ENCODE data around the gene SUPT6H. TPM values are rescaled to one million over a fixed set of nuclear protein-coding genes. Genes with fewer than 3 reads are reported as not detected.

Gene SUPT6H
- total and polyA plus RNA-seq, 2 donors (not counting 1 experiment from before 2014, with no cell fraction given): 35.8 to 110 TPM

DNA sequence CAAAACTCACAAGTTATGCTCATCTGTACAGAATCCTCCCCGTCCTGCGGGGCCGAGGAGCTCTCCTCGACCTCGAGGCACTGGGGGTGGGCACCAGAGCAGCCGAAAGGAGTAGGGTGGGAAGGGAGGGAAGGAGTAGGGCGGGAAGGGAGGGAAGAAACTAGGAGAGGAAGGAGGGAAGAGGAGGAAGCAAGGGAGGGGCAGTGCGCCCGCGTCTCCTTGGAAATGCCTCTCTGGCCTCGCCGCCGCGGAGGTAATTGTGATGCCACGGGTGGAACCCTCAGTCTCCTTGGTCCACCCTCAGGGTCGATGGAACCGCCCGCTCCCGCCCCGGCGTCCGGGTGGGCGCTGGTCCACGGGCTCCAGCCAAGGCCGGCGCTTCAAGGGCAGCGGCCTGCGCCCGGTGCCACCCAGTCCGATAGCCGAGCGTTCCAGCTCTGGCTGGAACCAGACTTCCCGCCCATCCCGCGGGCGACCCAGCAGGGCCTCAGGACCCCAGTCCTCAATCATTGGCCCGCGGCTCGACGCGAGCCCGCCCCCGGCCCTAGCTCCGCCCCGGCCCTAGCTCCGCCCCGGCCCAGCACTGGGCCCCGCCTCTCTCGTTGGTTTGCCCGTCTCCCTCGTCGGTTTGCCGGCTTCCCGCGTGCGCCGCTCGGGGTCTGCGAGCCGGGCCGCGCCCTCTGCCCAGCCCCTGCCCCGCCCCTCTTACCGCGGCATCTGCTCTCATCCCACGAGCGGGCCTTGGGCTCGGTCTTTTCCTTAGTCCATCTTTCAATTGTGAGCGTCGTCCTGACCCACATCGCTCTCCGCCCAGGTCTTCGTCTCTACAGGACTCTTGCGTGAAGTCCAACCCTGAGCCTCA, 49.1 kb downstream of the SUPT6H start:
- H4K20me1 ChIP-seq (ENCODE audit: control insufficient read depth, insufficient read depth, low read length, poor library complexity, severe bottlenecking): no peaks in the 10 kb centered on the region
- peaks cover 9 to 18% of the 10 kb centered on the region in 2 donors for H3K4me1 ChIP-seq (ENCODE audit: control insufficient read depth in 2 of 2, insufficient read depth in 2 of 2, low read length in 2 of 2)
- H3K27ac ChIP-seq (ENCODE audit: low read length in 2 of 2): peak overlapping the region; percentile 69 to 79
- peak overlapping the region; percentile 74 for H3K9ac ChIP-seq (ENCODE audit: low read length)
- no peaks in the 10 kb centered on the region for H3K9me3 Mint-ChIP-seq (ENCODE audit: insufficient read depth)
- H3K79me2 ChIP-seq (ENCODE audit: control insufficient read depth, insufficient read depth, low read length): no peaks in the 10 kb centered on the region
- peak overlapping the region; percentile 96 for H3K4me3 Mint-ChIP-seq
- H3K4me2 ChIP-seq (replicated peaks; ENCODE audit: low read depth, low read length, poor library complexity, severe bottlenecking): peak overlapping the region; percentile 93
- no peaks in the 10 kb centered on the region for H3K9me3 ChIP-seq (ENCODE audit: control extremely low read depth in 1 of 3, control insufficient read depth in 2 of 3, insufficient read depth in 1 of 3, low read length in 2 of 3)
- POLR2A ChIA-PET: interaction anchor here (0.6 to 2.8 kb wide), 10 partner anchors 9 to 241 kb away, joined by 3 to 38 read pairs (median 4); partner anchors contain the start of genes BLTP2, NEK8, PHF12 and RPL23A
- no peaks in the 10 kb centered on the region for H3K27me3 Mint-ChIP-seq
- intact Hi-C loops (cut with micrococcal nuclease): loop anchor here (1.0 to 10.0 kb wide), 5 partner anchors 8 to 434 kb away; partner anchors contain the start of genes ALDOC, BLTP2, PIGS and RPL23A
- no peaks in the 10 kb centered on the region for H3K36me3 ChIP-seq (replicated peaks in 1 of 2; ENCODE audit: control extremely low read depth in 1 of 2, control insufficient read depth in 1 of 2, extremely low read depth in 1 of 2, insufficient read depth in 2 of 2, low read length in 1 of 2)
- no peak for TF ChIP-seq EZH2 (IDR thresholded peaks at IDR 0.05; ENCODE audit: borderline replicate concordance, insufficient read depth, low read depth, low read length, poor library complexity, severe bottlenecking)
- TF ChIP-seq, protein P1, sequence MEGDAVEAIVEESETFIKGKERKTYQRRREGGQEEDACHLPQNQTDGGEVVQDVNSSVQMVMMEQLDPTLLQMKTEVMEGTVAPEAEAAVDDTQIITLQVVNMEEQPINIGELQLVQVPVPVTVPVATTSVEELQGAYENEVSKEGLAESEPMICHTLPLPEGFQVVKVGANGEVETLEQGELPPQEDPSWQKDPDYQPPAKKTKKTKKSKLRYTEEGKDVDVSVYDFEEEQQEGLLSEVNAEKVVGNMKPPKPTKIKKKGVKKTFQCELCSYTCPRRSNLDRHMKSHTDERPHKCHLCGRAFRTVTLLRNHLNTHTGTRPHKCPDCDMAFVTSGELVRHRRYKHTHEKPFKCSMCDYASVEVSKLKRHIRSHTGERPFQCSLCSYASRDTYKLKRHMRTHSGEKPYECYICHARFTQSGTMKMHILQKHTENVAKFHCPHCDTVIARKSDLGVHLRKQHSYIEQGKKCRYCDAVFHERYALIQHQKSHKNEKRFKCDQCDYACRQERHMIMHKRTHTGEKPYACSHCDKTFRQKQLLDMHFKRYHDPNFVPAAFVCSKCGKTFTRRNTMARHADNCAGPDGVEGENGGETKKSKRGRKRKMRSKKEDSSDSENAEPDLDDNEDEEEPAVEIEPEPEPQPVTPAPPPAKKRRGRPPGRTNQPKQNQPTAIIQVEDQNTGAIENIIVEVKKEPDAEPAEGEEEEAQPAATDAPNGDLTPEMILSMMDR (IDR thresholded peaks at IDR 0.05): no peak
- no peaks in the 10 kb centered on the region for H3K27me3 ChIP-seq (replicated peaks in 1 of 4; ENCODE audit: control extremely low read depth in 1 of 4, control insufficient read depth in 3 of 4, insufficient read depth in 4 of 4, low read length in 3 of 4)
- CTCF ChIA-PET: interaction anchor here (0.6 to 3.2 kb wide), 7 partner anchors 8 to 191 kb away, joined by 3 to 31 read pairs (median 6); partner anchors contain the start of genes RPL23A and TLCD1
- ATAC-seq (ENCODE audit: low read depth): peak; percentile 90
- peak overlapping the region; percentile 54 to 88 (median 73) for H3K4me3 ChIP-seq (ENCODE audit: control extremely low read depth in 1 of 5, extremely low read depth in 1 of 5, insufficient read depth in 1 of 5, low read depth in 2 of 5, low read length in 4 of 5)
- peak overlapping the region; percentile 96 for H2AFZ ChIP-seq (ENCODE audit: insufficient read depth, low read depth, low read length, poor library complexity, severe bottlenecking)
- DNase-seq: peak; percentile 88
- under 1% methylated on average over 68 of the region's 74 CpGs for WGBS (ENCODE audit: insufficient coverage)
- peak overlapping the region; percentile 93 for H3K27ac Mint-ChIP-seq
- H3K4me1 Mint-ChIP-seq: peaks cover 19% of the 10 kb centered on the region
